Activated naive CD8-positive, alpha-beta T cell treated with anti-CD3 and anti-CD28 coated beads for 36 hours (primary cell): ENCODE measurements around the gene BCL2L1. TPM values are rescaled to one million over a fixed set of nuclear protein-coding genes. Genes with fewer than 3 reads are reported as not detected.

ENCODE experiments used
- DNase-seq: peaks from one replicate; pipeline ENCODE4 v3.0.0; 2021
- H3K27ac Mint-ChIP-seq: one replicate; pipeline ENCODE4 v1.8.0; 2022; ENCODE audit warnings: mild to moderate bottlenecking, moderate library complexity, mixed read lengths
- H3K27me3 Mint-ChIP-seq: one replicate; pipeline ENCODE4 v1.8.0; 2022; ENCODE audit warnings: mild to moderate bottlenecking, mixed read lengths
- H3K36me3 Mint-ChIP-seq: one replicate; pipeline ENCODE4 v1.8.0; 2021; ENCODE audit warnings: mild to moderate bottlenecking, mixed read lengths
- H3K4me1 Mint-ChIP-seq: one replicate; pipeline ENCODE4 v1.8.0; 2021; ENCODE audit warnings: mixed read lengths
- H3K4me3 Mint-ChIP-seq: one replicate; pipeline ENCODE4 v1.8.0; 2022; ENCODE audit warnings: mild to moderate bottlenecking, moderate library complexity, mixed read lengths
- H3K9me3 Mint-ChIP-seq: one replicate; pipeline ENCODE4 v1.8.0; 2022; ENCODE audit warnings: mixed read lengths
- total RNA-seq, 2 experiments: library from RNA; stranded (reverse); gene quantifications; one replicate each; pipeline ENCODE4 v1.2.3, GENCODE V29; 2021

BCL2L1 gene
- total RNA-seq, 2 experiments from 2014 or later = 196 to 206 TPM

- H3K27me3 Mint-ChIP-seq = no peaks in the 10 kb centered on the region
- H3K4me1 Mint-ChIP-seq = peaks cover 6% of the 10 kb centered on the region
- no peaks in the 10 kb centered on the region for H3K36me3 Mint-ChIP-seq
- H3K9me3 Mint-ChIP-seq = no peaks in the 10 kb centered on the region
- no peak overlapping the region for H3K4me3 Mint-ChIP-seq
- no peak for DNase-seq
- no peak overlapping the region for H3K27ac Mint-ChIP-seq
These were observed 105.1 kb downstream of the BCL2L1 start for GRCh38 chr20:31617432-31618104.

- DNase-seq = no peak
- H3K36me3 Mint-ChIP-seq = no peaks in the 10 kb centered on the region
- peaks cover 6% of the 10 kb centered on the region for H3K4me1 Mint-ChIP-seq
- no peak overlapping the region for H3K4me3 Mint-ChIP-seq
- H3K27me3 Mint-ChIP-seq = peaks cover 12% of the 10 kb centered on the region
- H3K27ac Mint-ChIP-seq = no peak overlapping the region
- H3K9me3 Mint-ChIP-seq = no peaks in the 10 kb centered on the region
These were observed 107.3 kb downstream of the BCL2L1 start for GRCh38 chr20:31615416-31615815.

Other genes starting within 250 kb of the BCL2L1 start
- not detected for gene DEFB124, start 247.7 kb downstream of the BCL2L1 start, total RNA-seq
- gene REM1, start 247.6 kb downstream of the BCL2L1 start, total RNA-seq = not detected
- 100 to 1,000 TPM; 137 to 142 TPM for gene HM13, start 208.4 kb downstream of the BCL2L1 start, total RNA-seq
- under 1 TPM; 0.36 to 0.37 TPM for gene ID1, start 117.6 kb downstream of the BCL2L1 start, total RNA-seq
- not detected for gene COX4I2, start 85.0 kb downstream of the BCL2L1 start, total RNA-seq
- 100 to 1,000 TPM; 111 TPM for gene TPX2, start 16.4 kb upstream of the BCL2L1 start, total RNA-seq
- gene MYLK2, start 96.5 kb upstream of the BCL2L1 start, total RNA-seq = under 1 TPM; 0.21 to 0.36 TPM
- not detected for gene FOXS1, start 122.7 kb upstream of the BCL2L1 start, total RNA-seq
- not detected for gene DUSP15, start 147.7 kb upstream of the BCL2L1 start, total RNA-seq
- gene TTLL9, start 147.8 kb upstream of the BCL2L1 start, total RNA-seq = not detected
- gene PDRG1, start 229.2 kb upstream of the BCL2L1 start, total RNA-seq = 10 to 100 TPM; 20.2 to 22.0 TPM
- gene XKR7, start 245.3 kb upstream of the BCL2L1 start, total RNA-seq = under 1 TPM; 0.04 TPM